ENCODE results near the gene SF3A1.

DNA sequence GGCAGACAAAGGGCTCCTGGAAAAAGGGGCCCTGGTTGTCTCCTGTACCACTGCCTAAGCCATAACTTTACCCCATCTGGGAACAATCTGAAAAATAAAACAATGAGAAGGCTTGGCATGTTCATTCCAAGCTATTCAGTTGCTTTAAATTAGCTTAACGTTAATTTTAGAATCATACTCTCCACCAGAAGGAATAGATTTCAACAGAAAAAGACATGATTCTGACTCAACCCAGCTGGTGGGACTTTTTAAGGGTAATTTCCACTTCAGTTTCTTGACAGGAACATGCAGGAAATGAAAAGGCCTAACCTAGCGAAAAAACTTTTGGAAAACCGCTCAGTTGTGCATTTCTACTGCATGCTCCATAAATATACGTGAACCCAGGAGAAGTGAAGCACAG lies 7.9 kb downstream of the SF3A1 start:
- TF ChIP-seq TCF7L2 (IDR thresholded peaks at IDR 0.05; ENCODE audit: low read depth, low read length) = no peak
- no peak for TF ChIP-seq ZNF510 (CRISPR knock-in tag; IDR thresholded peaks at IDR 0.05; ENCODE audit: low read depth)
- no peak for TF ChIP-seq RFXANK (CRISPR knock-in tag; IDR thresholded peaks at IDR 0.05)
- TF ChIP-seq KLF11 (CRISPR knock-in tag; IDR thresholded peaks at IDR 0.05) = no peak
- TF ChIP-seq ZNF225 (CRISPR knock-in tag; IDR thresholded peaks at IDR 0.05) = no peak
- TF ChIP-seq PRPF4 (IDR thresholded peaks at IDR 0.05; ENCODE audit: low read depth, low read length, poor library complexity, severe bottlenecking) = no peak
- TF ChIP-seq HOXA7 (CRISPR knock-in tag; IDR thresholded peaks at IDR 0.05) = no peak
- no peak for TF ChIP-seq ZFY (CRISPR knock-in tag; IDR thresholded peaks at IDR 0.05)
- no peak for TF ChIP-seq BHLHE40 (IDR thresholded peaks at IDR 0.05; ENCODE audit: low read length)
- TF ChIP-seq, protein P1, sequence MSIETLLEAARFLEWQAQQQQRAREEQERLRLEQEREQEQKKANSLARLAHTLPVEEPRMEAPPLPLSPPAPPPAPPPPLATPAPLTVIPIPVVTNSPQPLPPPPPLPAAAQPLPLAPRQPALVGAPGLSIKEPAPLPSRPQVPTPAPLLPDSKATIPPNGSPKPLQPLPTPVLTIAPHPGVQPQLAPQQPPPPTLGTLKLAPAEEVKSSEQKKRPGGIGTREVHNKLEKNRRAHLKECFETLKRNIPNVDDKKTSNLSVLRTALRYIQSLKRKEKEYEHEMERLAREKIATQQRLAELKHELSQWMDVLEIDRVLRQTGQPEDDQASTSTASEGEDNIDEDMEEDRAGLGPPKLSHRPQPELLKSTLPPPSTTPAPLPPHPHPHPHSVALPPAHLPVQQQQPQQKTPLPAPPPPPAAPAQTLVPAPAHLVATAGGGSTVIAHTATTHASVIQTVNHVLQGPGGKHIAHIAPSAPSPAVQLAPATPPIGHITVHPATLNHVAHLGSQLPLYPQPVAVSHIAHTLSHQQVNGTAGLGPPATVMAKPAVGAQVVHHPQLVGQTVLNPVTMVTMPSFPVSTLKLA (IDR thresholded peaks at IDR 0.05) = no peak
- TF ChIP-seq, protein P2, sequence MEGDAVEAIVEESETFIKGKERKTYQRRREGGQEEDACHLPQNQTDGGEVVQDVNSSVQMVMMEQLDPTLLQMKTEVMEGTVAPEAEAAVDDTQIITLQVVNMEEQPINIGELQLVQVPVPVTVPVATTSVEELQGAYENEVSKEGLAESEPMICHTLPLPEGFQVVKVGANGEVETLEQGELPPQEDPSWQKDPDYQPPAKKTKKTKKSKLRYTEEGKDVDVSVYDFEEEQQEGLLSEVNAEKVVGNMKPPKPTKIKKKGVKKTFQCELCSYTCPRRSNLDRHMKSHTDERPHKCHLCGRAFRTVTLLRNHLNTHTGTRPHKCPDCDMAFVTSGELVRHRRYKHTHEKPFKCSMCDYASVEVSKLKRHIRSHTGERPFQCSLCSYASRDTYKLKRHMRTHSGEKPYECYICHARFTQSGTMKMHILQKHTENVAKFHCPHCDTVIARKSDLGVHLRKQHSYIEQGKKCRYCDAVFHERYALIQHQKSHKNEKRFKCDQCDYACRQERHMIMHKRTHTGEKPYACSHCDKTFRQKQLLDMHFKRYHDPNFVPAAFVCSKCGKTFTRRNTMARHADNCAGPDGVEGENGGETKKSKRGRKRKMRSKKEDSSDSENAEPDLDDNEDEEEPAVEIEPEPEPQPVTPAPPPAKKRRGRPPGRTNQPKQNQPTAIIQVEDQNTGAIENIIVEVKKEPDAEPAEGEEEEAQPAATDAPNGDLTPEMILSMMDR (CRISPR knock-in tag; IDR thresholded peaks at IDR 0.05) = no peak
- TF ChIP-seq TOPORS (CRISPR knock-in tag; IDR thresholded peaks at IDR 0.05) = no peak
- TF ChIP-seq ZNF773 (CRISPR knock-in tag; IDR thresholded peaks at IDR 0.05; ENCODE audit: borderline replicate concordance) = no peak
